Liver (tissue), 9 donors: ENCODE measurements around the gene RNF38. TPM values are rescaled to one million over a fixed set of nuclear protein-coding genes. Genes with fewer than 3 reads are reported as not detected.
A peak's percentile ranks its signal among the peaks of the same experiment; 100 is the strongest.

Experiments
- DNase-seq: peaks from one replicate; pipeline ENCODE4 v3.0.0-alpha.2; 2017; ENCODE audit warnings: low spot score
- H3K27ac ChIP-seq, 2 donors: one replicate each; pipeline ENCODE4 v1.7.0; 2013; ENCODE audit warnings: inconsistent platforms in 2 of 2, low read length in 2 of 2, control low read depth in 1 of 2, low read depth in 1 of 2, mild to moderate bottlenecking in 1 of 2
- H3K27me3 ChIP-seq, 4 donors: one replicate each; pipeline versions ENCODE4 v1.6.1 to v1.7.0; 2013; ENCODE audit warnings: low read length in 3 of 4, inconsistent platforms in 1 of 4, mild to moderate bottlenecking in 1 of 4, moderate library complexity in 1 of 4; ENCODE audit not compliant: control insufficient read depth in 4 of 4, insufficient read depth in 4 of 4
- H3K36me3 ChIP-seq, 4 donors: one replicate each; pipeline versions ENCODE4 v1.6.1 to v1.7.0; 2013; ENCODE audit warnings: low read length in 3 of 4, mild to moderate bottlenecking in 3 of 4, low read depth in 1 of 4, moderate library complexity in 1 of 4; ENCODE audit not compliant: control insufficient read depth in 4 of 4, insufficient read depth in 3 of 4
- H3K4me1 ChIP-seq, 4 donors: one replicate each; pipeline versions ENCODE4 v1.6.1 to v1.7.0; 2013; ENCODE audit warnings: low read length in 3 of 4, mild to moderate bottlenecking in 3 of 4, moderate library complexity in 1 of 4; ENCODE audit not compliant: control insufficient read depth in 4 of 4, insufficient read depth in 4 of 4
- H3K4me3 ChIP-seq, 3 donors: one replicate each; pipeline versions ENCODE4 v1.6.1 to v1.7.0; 2013; ENCODE audit warnings: low read length in 3 of 3, control low read depth in 1 of 3, low read depth in 1 of 3, mild to moderate bottlenecking in 1 of 3
- H3K9ac ChIP-seq, 2 donors: one replicate each; pipeline ENCODE4 v1.7.0; 2013; ENCODE audit warnings: low read length in 2 of 2, mild to moderate bottlenecking in 2 of 2, moderate library complexity in 2 of 2, control low read depth in 1 of 2, low read depth in 1 of 2
- H3K9me3 ChIP-seq, 4 donors: one replicate each; pipeline versions ENCODE4 v1.6.1 to v1.7.0; 2013; ENCODE audit warnings: low read length in 3 of 4; ENCODE audit not compliant: control insufficient read depth in 4 of 4
- ATF3 ChIP-seq: IDR thresholded peaks from 2 replicates; pipeline ENCODE4 v1.6.1; 2016; ENCODE audit warnings: antibody characterized with exemption
- EGR1 ChIP-seq, 2 donors: IDR thresholded peaks; 2 replicates each; pipeline ENCODE4 v1.6.1; 2016 to 2018; ENCODE audit warnings: antibody characterized with exemption in 2 of 2, low read depth in 2 of 2
- FOXA1 ChIP-seq: IDR thresholded peaks from 2 replicates; pipeline ENCODE4 v1.6.1; 2016; ENCODE audit warnings: antibody characterized with exemption
- FOXA2 ChIP-seq: IDR thresholded peaks from 2 replicates; pipeline ENCODE4 v1.6.1; 2016; ENCODE audit warnings: antibody characterized with exemption
- GABPA ChIP-seq, 2 donors: IDR thresholded peaks in 1 of 2; conservative IDR thresholded peaks in 1 of 2; 2 replicates each; pipeline ENCODE4 v1.6.1; 2016; ENCODE audit warnings: antibody characterized with exemption in 2 of 2, mild to moderate bottlenecking in 1 of 2, moderate library complexity in 1 of 2
- HNF4A ChIP-seq, 2 donors: conservative IDR thresholded peaks; 2 replicates each; pipeline ENCODE4 v1.6.1; 2016; ENCODE audit warnings: antibody characterized with exemption in 2 of 2, mild to moderate bottlenecking in 2 of 2
- HNF4G ChIP-seq: IDR thresholded peaks from 2 replicates; pipeline ENCODE4 v1.6.1; 2016; ENCODE audit warnings: antibody characterized with exemption
- JUND ChIP-seq, 2 donors: IDR thresholded peaks; 2 replicates each; pipeline ENCODE4 v1.6.1; 2016; ENCODE audit warnings: antibody characterized with exemption in 2 of 2
- MAX ChIP-seq: IDR thresholded peaks from 2 replicates; pipeline ENCODE4 v1.6.1; 2016; ENCODE audit warnings: antibody characterized with exemption
- NR2F2 ChIP-seq: IDR thresholded peaks from 2 replicates; pipeline ENCODE4 v1.6.1; 2016; ENCODE audit warnings: antibody characterized with exemption
- RAD21 ChIP-seq, 2 donors: IDR thresholded peaks; 2 replicates each; pipeline ENCODE4 v1.6.1; 2016; ENCODE audit warnings: antibody characterized with exemption in 2 of 2, mild to moderate bottlenecking in 2 of 2
- REST ChIP-seq: IDR thresholded peaks from 2 replicates; pipeline ENCODE4 v1.6.1; 2016; ENCODE audit warnings: antibody characterized with exemption, mild to moderate bottlenecking
- RXRA ChIP-seq, 2 donors: IDR thresholded peaks; 2 replicates each; pipeline ENCODE4 v1.6.1; 2017 to 2018; ENCODE audit warnings: antibody characterized with exemption in 2 of 2, mild to moderate bottlenecking in 1 of 2
- SP1 ChIP-seq: IDR thresholded peaks from 2 replicates; pipeline ENCODE4 v1.6.1; 2018; ENCODE audit warnings: antibody characterized with exemption, mild to moderate bottlenecking
- TAF1 ChIP-seq: conservative IDR thresholded peaks from 2 replicates; pipeline ENCODE4 v1.6.1; 2016; ENCODE audit warnings: antibody characterized with exemption, mild to moderate bottlenecking
- YY1 ChIP-seq: IDR thresholded peaks from 2 replicates; pipeline ENCODE4 v1.6.1; 2016; ENCODE audit warnings: antibody characterized with exemption, mild to moderate bottlenecking
- WGBS: extraction: QIAGEN DNeasy Blood & Tissue Kit; methylation state at CpG from one replicate; pipeline ENCODE4 v1.1.7; 2013; 5-methylcytosine and 5-hydroxymethylcytosine counted together
- polyA plus RNA-seq, 2 donors: library from polyadenylated mRNA; stranded (reverse) in 1 of 2; unstranded in 1 of 2; fragments of 200-250 nt in 1 of 2; fragments of >200 nt in 1 of 2; fragmentation: Nextera tagmentation in 1 of 2; extraction: Ambion mirVana in 1 of 2; gene quantifications; one replicate each; pipeline versions ENCODE4 v1.2.1 to v1.2.3, GENCODE V29; 2013 to 2015
- total RNA-seq, 2 donors: library from RNA; depleted of rRNA; stranded (reverse); fragments of >200 nt; gene quantifications; one replicate each; pipeline ENCODE4 v1.2.3, GENCODE V29; 2014
- TF ChIP-seq, protein P1 (sequence below): IDR thresholded peaks from 2 replicates; pipeline ENCODE4 v1.6.1; 2016; ENCODE audit warnings: antibody characterized with exemption
- TF ChIP-seq, protein P2 (sequence below): fragments of 150-350 bp; IDR thresholded peaks from 2 replicates; pipeline ENCODE4 v1.5.1; 2017; ENCODE audit warnings: improper control_type of control experiment, low read depth, low read length; ENCODE audit not compliant: missing input control
- donor health status: healthy.
- donor health status: healthy.
- donor health status: healthy.
- donor health status: healthy.
- donor health status: healthy.

RNF38 gene
- total and polyA plus RNA-seq, 4 donors, result 3.4 to 16.4 (median 6.9) TPM

- WGBS, result 69% methylated on average over 3 of the region's 3 CpGs
- no peak for TF ChIP-seq EGR1 (IDR thresholded peaks at IDR 0.05; ENCODE audit: low read depth in 2 of 2)
- no peak for TF ChIP-seq FOXA1
- TF ChIP-seq JUND (IDR thresholded peaks at IDR 0.05), result peak in 1 of 2 donors; percentile 16
- TF ChIP-seq HNF4A (conservative IDR thresholded peaks at IDR 0.05), result peak in 1 of 2 donors; percentile 17
- no peak for TF ChIP-seq GABPA (IDR thresholded peaks at IDR 0.05 in 1 of 2, conservative IDR thresholded peaks at IDR 0.05 in 1 of 2)
- TF ChIP-seq RXRA (IDR thresholded peaks at IDR 0.05), result peak in 1 of 2 donors; percentile 22
- no peak for TF ChIP-seq SP1
- DNase-seq, result no peak
Measured at GRCh38 chr9:36336131-36336907, 63.8 kb downstream of the RNF38 start.

DNA sequence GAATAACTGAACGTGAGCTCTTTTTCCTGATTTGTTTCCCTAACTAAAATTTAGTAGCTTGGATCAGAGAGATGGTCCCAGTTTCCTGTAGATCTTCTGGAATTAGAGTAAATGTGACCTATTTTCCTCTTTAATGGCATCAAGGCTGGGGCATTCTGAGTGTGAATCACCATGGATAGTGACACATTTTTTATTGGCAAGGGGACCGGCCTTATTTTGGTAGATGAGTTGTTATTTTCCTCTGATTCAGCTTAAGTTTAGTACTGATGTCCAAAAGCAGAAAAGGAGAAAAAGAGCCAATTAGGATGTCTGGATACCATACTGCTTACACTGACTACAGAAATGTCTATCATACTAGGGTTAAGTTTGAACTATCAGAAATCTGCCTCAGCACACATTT is 68.1 kb downstream of the RNF38 start:
- no peak overlapping the region for H3K27ac ChIP-seq
- peaks cover 0 to 3% (median under 1%) of the 10 kb centered on the region in 4 donors for H3K4me1 ChIP-seq
- H3K27me3 ChIP-seq, result no peaks in the 10 kb centered on the region
- H3K4me3 ChIP-seq, result no peak overlapping the region
- TF ChIP-seq NR2F2 (no peak), RAD21 (IDR thresholded peaks at IDR 0.05) (no peak), REST (no peak), JUND (IDR thresholded peaks at IDR 0.05) (no peak), ATF3 (no peak), YY1 (no peak), FOXA1 (no peak), TAF1 (no peak), SP1 (no peak), MAX (no peak), GABPA (IDR thresholded peaks at IDR 0.05 in 1 of 2, conservative IDR thresholded peaks at IDR 0.05 in 1 of 2) (no peak), HNF4G (no peak), HNF4A (conservative IDR thresholded peaks at IDR 0.05) (no peak), FOXA2 (no peak), RXRA (IDR thresholded peaks at IDR 0.05) (no peak), EGR1 (IDR thresholded peaks at IDR 0.05; ENCODE audit: low read depth in 2 of 2) (no peak)
- TF ChIP-seq, protein P1, sequence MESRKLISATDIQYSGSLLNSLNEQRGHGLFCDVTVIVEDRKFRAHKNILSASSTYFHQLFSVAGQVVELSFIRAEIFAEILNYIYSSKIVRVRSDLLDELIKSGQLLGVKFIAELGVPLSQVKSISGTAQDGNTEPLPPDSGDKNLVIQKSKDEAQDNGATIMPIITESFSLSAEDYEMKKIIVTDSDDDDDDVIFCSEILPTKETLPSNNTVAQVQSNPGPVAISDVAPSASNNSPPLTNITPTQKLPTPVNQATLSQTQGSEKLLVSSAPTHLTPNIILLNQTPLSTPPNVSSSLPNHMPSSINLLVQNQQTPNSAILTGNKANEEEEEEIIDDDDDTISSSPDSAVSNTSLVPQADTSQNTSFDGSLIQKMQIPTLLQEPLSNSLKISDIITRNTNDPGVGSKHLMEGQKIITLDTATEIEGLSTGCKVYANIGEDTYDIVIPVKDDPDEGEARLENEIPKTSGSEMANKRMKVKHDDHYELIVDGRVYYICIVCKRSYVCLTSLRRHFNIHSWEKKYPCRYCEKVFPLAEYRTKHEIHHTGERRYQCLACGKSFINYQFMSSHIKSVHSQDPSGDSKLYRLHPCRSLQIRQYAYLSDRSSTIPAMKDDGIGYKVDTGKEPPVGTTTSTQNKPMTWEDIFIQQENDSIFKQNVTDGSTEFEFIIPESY, result no peak
- TF ChIP-seq, protein P2, sequence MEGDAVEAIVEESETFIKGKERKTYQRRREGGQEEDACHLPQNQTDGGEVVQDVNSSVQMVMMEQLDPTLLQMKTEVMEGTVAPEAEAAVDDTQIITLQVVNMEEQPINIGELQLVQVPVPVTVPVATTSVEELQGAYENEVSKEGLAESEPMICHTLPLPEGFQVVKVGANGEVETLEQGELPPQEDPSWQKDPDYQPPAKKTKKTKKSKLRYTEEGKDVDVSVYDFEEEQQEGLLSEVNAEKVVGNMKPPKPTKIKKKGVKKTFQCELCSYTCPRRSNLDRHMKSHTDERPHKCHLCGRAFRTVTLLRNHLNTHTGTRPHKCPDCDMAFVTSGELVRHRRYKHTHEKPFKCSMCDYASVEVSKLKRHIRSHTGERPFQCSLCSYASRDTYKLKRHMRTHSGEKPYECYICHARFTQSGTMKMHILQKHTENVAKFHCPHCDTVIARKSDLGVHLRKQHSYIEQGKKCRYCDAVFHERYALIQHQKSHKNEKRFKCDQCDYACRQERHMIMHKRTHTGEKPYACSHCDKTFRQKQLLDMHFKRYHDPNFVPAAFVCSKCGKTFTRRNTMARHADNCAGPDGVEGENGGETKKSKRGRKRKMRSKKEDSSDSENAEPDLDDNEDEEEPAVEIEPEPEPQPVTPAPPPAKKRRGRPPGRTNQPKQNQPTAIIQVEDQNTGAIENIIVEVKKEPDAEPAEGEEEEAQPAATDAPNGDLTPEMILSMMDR, result no peak
- 84% methylated on average over 2 of the region's 2 CpGs for WGBS
- no peaks in the 10 kb centered on the region for H3K9me3 ChIP-seq
- H3K9ac ChIP-seq, result no peak overlapping the region
- H3K36me3 ChIP-seq, result no peaks in the 10 kb centered on the region
- no peak for DNase-seq

More at GRCh38 chr9:36336131-36336907, 63.8 kb downstream of the RNF38 start:
- no peak overlapping the region for H3K9ac ChIP-seq
- H3K4me3 ChIP-seq, result no peak overlapping the region
- no peaks in the 10 kb centered on the region for H3K27me3 ChIP-seq
- H3K4me1 ChIP-seq, result peaks cover 0 to 2% (median 0%) of the 10 kb centered on the region in 4 donors
- H3K9me3 ChIP-seq, result no peaks in the 10 kb centered on the region
- H3K27ac ChIP-seq, result no peak overlapping the region
- H3K36me3 ChIP-seq, result peaks cover 4 to 32% (median 14%) of the 10 kb centered on the region in 4 donors
